DLD1 (cell line): ENCODE data around the gene FAM228B.

Experiments
- in situ Hi-C: cut with HindIII; loops from 2 replicates; pipeline ENCODE4 v1.10.0; 2017; ENCODE audit warnings: low sequenced_read_pairs

Gene FAM228B

GRCh38 chr2:24200799-24201198, 77.5 kb downstream of the FAM228B start:
- in situ Hi-C loops = loop anchor here (10.0 kb wide), 1 partner anchor 194 kb away; no protein-coding TSS in a partner anchor

GRCh38 chr2:24203029-24203786, 79.9 kb downstream of the FAM228B start:
- in situ Hi-C loops = loop anchor here (10.0 kb wide), 1 partner anchor 192 kb away; no protein-coding TSS in a partner anchor

- in situ Hi-C loops = loop anchor here (10.0 kb wide), 1 partner anchor 191 kb away; no protein-coding TSS in a partner anchor
These were observed 80.5 kb downstream of the FAM228B start for GRCh38 chr2:24203787-24204150.

GRCh38 chr2:24204505-24204904, 81.2 kb downstream of the FAM228B start:
- in situ Hi-C loops = loop anchor here (10.0 kb wide), 1 partner anchor 190 kb away; no protein-coding TSS in a partner anchor

- in situ Hi-C loops = loop anchor here (10.0 kb wide), 1 partner anchor 190 kb away; no protein-coding TSS in a partner anchor
These were observed 81.9 kb downstream of the FAM228B start for GRCh38 chr2:24205131-24205530.

GRCh38 chr2:24206242-24206641, 83.0 kb downstream of the FAM228B start:
- in situ Hi-C loops = loop anchor here (10.0 kb wide), 1 partner anchor 189 kb away; no protein-coding TSS in a partner anchor

- in situ Hi-C loops = loop anchor here (10.0 kb wide), 1 partner anchor 188 kb away; no protein-coding TSS in a partner anchor
These were observed 83.4 kb downstream of the FAM228B start for GRCh38 chr2:24206714-24207113.

GRCh38 chr2:24207359-24207758, 84.1 kb downstream of the FAM228B start:
- in situ Hi-C loops = loop anchor here (10.0 kb wide), 1 partner anchor 187 kb away; no protein-coding TSS in a partner anchor

GRCh38 chr2:24208490-24208889, 85.2 kb downstream of the FAM228B start:
- in situ Hi-C loops = loop anchor here (10.0 kb wide), 1 partner anchor 186 kb away; no protein-coding TSS in a partner anchor

GRCh38 chr2:24209389-24210105, 86.3 kb downstream of the FAM228B start:
- in situ Hi-C loops = loop anchor here (10.0 kb wide), 1 partner anchor 185 kb away; no protein-coding TSS in a partner anchor

- in situ Hi-C loops = no loop called here
These were observed 86.8 kb downstream of the FAM228B start for GRCh38 chr2:24210106-24210455.

- in situ Hi-C loops = no loop called here
These were observed 87.5 kb downstream of the FAM228B start for GRCh38 chr2:24210723-24211122.

- in situ Hi-C loops = no loop called here
These were observed 88.1 kb downstream of the FAM228B start for GRCh38 chr2:24211408-24211807.

- in situ Hi-C loops = no loop called here
These were observed 91.6 kb downstream of the FAM228B start for GRCh38 chr2:24214880-24215279.
